GM21737 (cell line): ENCODE measurements around the gene LLGL1.

Experiments
- ATAC-seq: cut with Tn5 transposase; IDR thresholded peaks from one replicate; pipeline ENCODE4 v1.9.1; 2021; ENCODE audit warnings: mild to moderate bottlenecking, moderate library complexity; ENCODE audit not compliant: unreplicated experiment

Gene LLGL1

GRCh38 chr17:18250708-18251107, 25.3 kb downstream of the LLGL1 start:
- no peak for ATAC-seq

- no peak for ATAC-seq
Measured at GRCh38 chr17:18251204-18251603, 25.8 kb downstream of the LLGL1 start.

GRCh38 chr17:18252160-18252559, 26.7 kb downstream of the LLGL1 start:
- ATAC-seq = no peak

GRCh38 chr17:18253187-18253884, 27.9 kb downstream of the LLGL1 start:
- no peak for ATAC-seq

- ATAC-seq = no peak
Measured at GRCh38 chr17:18253947-18254821, 28.7 kb downstream of the LLGL1 start.

- ATAC-seq = no peak
Measured at GRCh38 chr17:18254888-18255649, 29.6 kb downstream of the LLGL1 start.

- no peak for ATAC-seq
Measured at GRCh38 chr17:18256351-18256750, 30.9 kb downstream of the LLGL1 start.

- no peak for ATAC-seq
Measured at GRCh38 chr17:18256776-18257175, 31.3 kb downstream of the LLGL1 start.

GRCh38 chr17:18257268-18257981, 32.0 kb downstream of the LLGL1 start:
- no peak for ATAC-seq

- no peak for ATAC-seq
Measured at GRCh38 chr17:18257982-18258355, 32.5 kb downstream of the LLGL1 start.

GRCh38 chr17:18258356-18259038, 33.1 kb downstream of the LLGL1 start, which contains the start of gene FLII:
Gene FLII (minus strand): TSS chr17:18258738. CDS start chr17:18258690, 48 bp downstream.
- ATAC-seq = peak; percentile 28

- ATAC-seq = peak; percentile 4
Measured at GRCh38 chr17:18259621-18260331, 34.3 kb downstream of the LLGL1 start.

GRCh38 chr17:18260332-18261145, 35.1 kb downstream of the LLGL1 start, which contains the start of gene MIEF2:
Gene MIEF2 (plus strand): TSS chr17:18260662. CDS start chr17:18262721, 2,059 bp downstream.
- peak; percentile 71 for ATAC-seq

- ATAC-seq = no peak
Measured at GRCh38 chr17:18261146-18261515, 35.7 kb downstream of the LLGL1 start.

GRCh38 chr17:18261659-18262058, 36.2 kb downstream of the LLGL1 start:
- ATAC-seq = no peak

- ATAC-seq = no peak
Measured at GRCh38 chr17:18262111-18262510, 36.7 kb downstream of the LLGL1 start.

GRCh38 chr17:18262641-18263040, 37.2 kb downstream of the LLGL1 start:
- no peak for ATAC-seq

- ATAC-seq = no peak
Measured at GRCh38 chr17:18263885-18264682, 38.6 kb downstream of the LLGL1 start.
